Tibial nerve (tissue), 4 donors: ENCODE data around the gene POLR3C. TPM values are rescaled to one million over a fixed set of nuclear protein-coding genes. Genes with fewer than 3 reads are reported as not detected.

Experiments used
- DNase-seq, 2 donors: peaks; one replicate each; pipeline ENCODE4 v3.0.0-alpha.2; 2019; ENCODE audit warnings: low spot score in 2 of 2
- H3K27ac ChIP-seq, 4 donors: fragments of 200-600 bp; sonication (generic) in 3 of 4; one replicate each; pipeline ENCODE4 v1.5.1; 2017 to 2019; ENCODE audit warnings: mild to moderate bottlenecking in 1 of 4
- H3K27me3 ChIP-seq, 2 donors: fragments of 200-600 bp; sonication (generic) in 1 of 2; one replicate each; pipeline versions ENCODE4 v1.5.1 to v1.6.0; 2017 to 2019
- H3K36me3 ChIP-seq, 3 donors: fragments of 200-600 bp; sonication (generic); one replicate each; pipeline ENCODE4 v1.5.1; 2018 to 2019
- H3K4me1 ChIP-seq, 4 donors: fragments of 200-600 bp; sonication (generic) in 3 of 4; one replicate each; pipeline ENCODE4 v1.5.1; 2017 to 2019
- H3K4me3 ChIP-seq, 4 donors: fragments of 200-600 bp; sonication (generic) in 3 of 4; one replicate each; pipeline ENCODE4 v1.5.1; 2017 to 2019; ENCODE audit warnings: mild to moderate bottlenecking in 1 of 4, moderate library complexity in 1 of 4
- H3K9me3 ChIP-seq, 4 donors: fragments of 200-600 bp; sonication (generic) in 3 of 4; one replicate each; pipeline ENCODE4 v1.5.1; 2017 to 2019
- EP300 ChIP-seq, 2 donors: sonication (generic); formaldehyde crosslinking; IDR thresholded peaks; one replicate each; pipeline ENCODE4 v1.6.1; 2017; ENCODE audit warnings: antibody characterized with exemption in 2 of 2, mild to moderate bottlenecking in 1 of 2
- POLR2A ChIP-seq, 2 donors: fragments of 450-650 bp; IDR thresholded peaks; one replicate each; pipeline ENCODE4 v1.6.1; 2017; ENCODE audit warnings: antibody characterized with exemption in 2 of 2, mild to moderate bottlenecking in 2 of 2, moderate library complexity in 2 of 2
- whole genome bisulfite sequencing, 2 donors: methylation state at CpG; one replicate each; pipeline ENCODE4 v1.1.5; 2018; 5-methylcytosine and 5-hydroxymethylcytosine counted together
- small RNA-seq: library from RNA; depleted of rRNA; stranded (forward); fragments of <200 nt; gene quantifications from one replicate; pipeline ENCODE3, GENCODE V24; 2016
- total RNA-seq, 4 donors: library from RNA; depleted of rRNA; stranded (reverse); fragments of >200 nt; gene quantifications; one replicate each; pipeline ENCODE4 v1.1.0, GENCODE V29; 2016
- TF ChIP-seq, protein P1 (sequence below), 5 experiments: fragments of 200-600 bp in 3 of 5; fragments of 450-650 bp in 2 of 5; sonication (generic) in 3 of 5; IDR thresholded peaks; one replicate each; pipeline ENCODE4 v1.5.1; 2016 to 2019; ENCODE audit warnings: antibody characterized with exemption in 5 of 5, mild to moderate bottlenecking in 3 of 5, moderate library complexity in 2 of 5

Gene POLR3C
- total RNA-seq, 4 donors from 2014 or later: 25.9 to 39.6 (median 37.8) TPM

GRCh38 chr1:145891143-145891542 lies 67.1 kb downstream of the POLR3C start:
- TF ChIP-seq POLR2A (IDR thresholded peaks at IDR 0.05): no peak
- TF ChIP-seq, protein P1, sequence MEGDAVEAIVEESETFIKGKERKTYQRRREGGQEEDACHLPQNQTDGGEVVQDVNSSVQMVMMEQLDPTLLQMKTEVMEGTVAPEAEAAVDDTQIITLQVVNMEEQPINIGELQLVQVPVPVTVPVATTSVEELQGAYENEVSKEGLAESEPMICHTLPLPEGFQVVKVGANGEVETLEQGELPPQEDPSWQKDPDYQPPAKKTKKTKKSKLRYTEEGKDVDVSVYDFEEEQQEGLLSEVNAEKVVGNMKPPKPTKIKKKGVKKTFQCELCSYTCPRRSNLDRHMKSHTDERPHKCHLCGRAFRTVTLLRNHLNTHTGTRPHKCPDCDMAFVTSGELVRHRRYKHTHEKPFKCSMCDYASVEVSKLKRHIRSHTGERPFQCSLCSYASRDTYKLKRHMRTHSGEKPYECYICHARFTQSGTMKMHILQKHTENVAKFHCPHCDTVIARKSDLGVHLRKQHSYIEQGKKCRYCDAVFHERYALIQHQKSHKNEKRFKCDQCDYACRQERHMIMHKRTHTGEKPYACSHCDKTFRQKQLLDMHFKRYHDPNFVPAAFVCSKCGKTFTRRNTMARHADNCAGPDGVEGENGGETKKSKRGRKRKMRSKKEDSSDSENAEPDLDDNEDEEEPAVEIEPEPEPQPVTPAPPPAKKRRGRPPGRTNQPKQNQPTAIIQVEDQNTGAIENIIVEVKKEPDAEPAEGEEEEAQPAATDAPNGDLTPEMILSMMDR (IDR thresholded peaks at IDR 0.05): no peak
- TF ChIP-seq EP300 (IDR thresholded peaks at IDR 0.05): no peak
- WGBS, 2 donors: 46 to 50% methylated on average over 1 of the region's 1 CpG
- no peak for DNase-seq
- Histone ChIP-seq H3K27ac (peak overlapping the region; percentile 73 to 94 (median 86)), H3K27me3 (no peaks in the 10 kb centered on the region), H3K4me3 (no peak overlapping the region), H3K36me3 (peaks cover 0 to 6% (median 0%) of the 10 kb centered on the region in 3 donors), H3K4me1 (peaks cover 0 to 39% (median 24%) of the 10 kb centered on the region in 4 donors), H3K9me3 (no peaks in the 10 kb centered on the region)

GRCh38 chr1:145891587-145892485 lies 67.8 kb downstream of the POLR3C start:
- WGBS, 2 donors: 1 to 5% methylated on average over 6 of the region's 6 CpGs
- Histone ChIP-seq H3K4me3 (peak overlapping the region in 1 of 4 donors; percentile 20), H3K9me3 (no peaks in the 10 kb centered on the region), H3K4me1 (peaks cover 0 to 32% (median 21%) of the 10 kb centered on the region in 4 donors), H3K36me3 (peaks cover 0 to 10% (median 0%) of the 10 kb centered on the region in 3 donors), H3K27ac (peak overlapping the region; percentile 73 to 94 (median 86)), H3K27me3 (no peaks in the 10 kb centered on the region)
- peak; percentile 96 to 99 for DNase-seq
- peak; percentile 57 to 89 for TF ChIP-seq EP300 (IDR thresholded peaks at IDR 0.05)
- peak in 1 of 2 donors; percentile 49 for TF ChIP-seq POLR2A (IDR thresholded peaks at IDR 0.05)
- TF ChIP-seq, protein P1 (IDR thresholded peaks at IDR 0.05): peak; percentile 90 to 98 (median 94)

DNA sequence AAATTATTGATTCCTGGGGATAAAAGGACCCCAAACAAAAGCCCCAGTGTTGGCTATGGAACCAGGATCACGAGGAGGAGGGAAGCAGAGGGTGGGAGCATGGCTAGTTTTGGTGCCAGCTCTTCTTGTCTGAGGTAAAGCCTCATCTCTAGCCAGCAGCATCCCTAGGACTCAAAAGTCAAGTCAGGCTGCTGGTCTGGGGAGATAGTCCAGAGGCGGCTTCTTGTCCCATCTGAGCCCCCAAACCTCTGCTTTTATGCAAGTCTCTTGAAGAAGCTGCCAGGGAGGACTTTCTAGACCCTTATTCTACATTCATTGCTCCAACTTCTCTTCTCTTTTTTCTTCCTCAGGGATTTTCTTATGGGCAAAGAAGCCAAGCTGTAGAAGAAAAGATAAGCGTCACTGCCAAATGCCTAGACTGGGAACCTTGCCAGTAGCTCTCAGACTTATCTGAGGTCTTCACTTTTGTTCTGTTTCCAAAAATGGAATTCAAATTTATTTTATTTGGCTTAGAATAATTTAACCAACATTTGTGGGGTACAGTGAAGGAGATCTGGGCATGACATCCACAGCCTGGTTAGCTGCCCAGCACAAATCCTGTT lies 68.6 kb downstream of the POLR3C start:
- peak in 1 of 2 donors; percentile 40 for DNase-seq
- peaks cover 0 to 16% (median 0%) of the 10 kb centered on the region in 3 donors for H3K36me3 ChIP-seq
- H3K27ac ChIP-seq: peak overlapping the region; percentile 73 to 94 (median 86)
- TF ChIP-seq, protein P1 (IDR thresholded peaks at IDR 0.05): no peak
- TF ChIP-seq POLR2A (IDR thresholded peaks at IDR 0.05) (no peak), EP300 (IDR thresholded peaks at IDR 0.05) (no peak)
- no peaks in the 10 kb centered on the region for H3K9me3 ChIP-seq
- H3K4me3 ChIP-seq: peak overlapping the region in 1 of 4 donors; percentile 20
- WGBS, 2 donors: 30 to 40% methylated on average over 3 of the region's 3 CpGs
- peaks cover 0 to 30% (median 21%) of the 10 kb centered on the region in 4 donors for H3K4me1 ChIP-seq
- no peaks in the 10 kb centered on the region for H3K27me3 ChIP-seq

GRCh38 chr1:145893306-145894055 lies 69.5 kb downstream of the POLR3C start:
- no peak for TF ChIP-seq POLR2A (IDR thresholded peaks at IDR 0.05)
- H3K9me3 ChIP-seq: no peaks in the 10 kb centered on the region
- H3K27ac ChIP-seq: peak overlapping the region; percentile 73 to 94 (median 86)
- WGBS, 2 donors: 86 to 87% methylated on average over 7 of the region's 7 CpGs
- no peak overlapping the region for H3K4me3 ChIP-seq
- H3K27me3 ChIP-seq: no peaks in the 10 kb centered on the region
- peaks cover 0 to 30% (median 21%) of the 10 kb centered on the region in 4 donors for H3K4me1 ChIP-seq
- no peak for DNase-seq
- H3K36me3 ChIP-seq: peaks cover 0 to 24% (median 0%) of the 10 kb centered on the region in 3 donors

Small RNA genes within 50 kb of the gene (small RNA-seq; reads per million reads assigned to genes)
- not detected for gene MIR6736

Other genes starting within 250 kb of the POLR3C start
- gene GPR89A, start 216.2 kb upstream of the POLR3C start, total RNA-seq: 10 to 100 TPM; 20.4 to 51.6 (median 33.1) TPM
- under 1 TPM in 1 of 4 donors, not detected in 3; 0.20 TPM for gene PDZK1, start 116.8 kb upstream of the POLR3C start, total RNA-seq
- gene CD160, start 104.7 kb upstream of the POLR3C start, total RNA-seq: under 1 TPM in 1 of 4 donors, not detected in 3; 0.21 TPM
- gene RNF115, start 105 bp upstream of the POLR3C start, total RNA-seq: 10 to 100 TPM; 23.7 to 24.9 (median 23.8) TPM
- gene NUDT17, start 21.4 kb downstream of the POLR3C start, total RNA-seq: 1 to 10 TPM; 2.7 to 8.4 (median 4.5) TPM
- 10 to 100 TPM; 25.5 to 29.1 (median 26.3) TPM for gene PIAS3, start 34.9 kb downstream of the POLR3C start, total RNA-seq
- gene ANKRD35, start 61.7 kb downstream of the POLR3C start, total RNA-seq: 10 to 100 TPM in 1 of 4 donors, 1 to 10 TPM in 3; 2.7 to 11.2 (median 6.3) TPM
- 10 to 100 TPM; 29.4 to 42.9 (median 39.4) TPM for gene ITGA10, start 85.8 kb downstream of the POLR3C start, total RNA-seq
- 10 to 100 TPM; 27.9 to 35.2 (median 30.8) TPM for gene PEX11B, start 94.5 kb downstream of the POLR3C start, total RNA-seq
- 100 to 1,000 TPM; 113 to 157 (median 129) TPM for gene RBM8A, start 103.3 kb downstream of the POLR3C start, total RNA-seq
- gene LIX1L, start 133.8 kb downstream of the POLR3C start, total RNA-seq: 10 to 100 TPM; 30.8 to 57.1 (median 41.5) TPM
- gene ANKRD34A, start 140.4 kb downstream of the POLR3C start, total RNA-seq: 1 to 10 TPM in 2 of 4 donors, under 1 TPM in 2; 0.39 to 2.4 (median 1.3) TPM
- 10 to 100 TPM; 20.1 to 33.1 (median 28.9) TPM for gene POLR3GL, start 140.5 kb downstream of the POLR3C start, total RNA-seq
- 1,000 to 10,000 TPM; 1,863 to 2,525 (median 2,185) TPM for gene TXNIP, start 172.4 kb downstream of the POLR3C start, total RNA-seq
- not detected for gene HJV, start 197.5 kb downstream of the POLR3C start, total RNA-seq